HG03196 (cell line): ENCODE data around the gene PNO1.
"Not testable (repeated sequence)": the region's sequence is repeated elsewhere in the genome, so short reads cannot be mapped to it uniquely, and the experiment has no call there.

ENCODE experiments used
- ATAC-seq: cut with Tn5 transposase; IDR thresholded peaks from one replicate; pipeline ENCODE4 v1.9.1; 2021; ENCODE audit not compliant: unreplicated experiment

The PNO1 gene

DNA sequence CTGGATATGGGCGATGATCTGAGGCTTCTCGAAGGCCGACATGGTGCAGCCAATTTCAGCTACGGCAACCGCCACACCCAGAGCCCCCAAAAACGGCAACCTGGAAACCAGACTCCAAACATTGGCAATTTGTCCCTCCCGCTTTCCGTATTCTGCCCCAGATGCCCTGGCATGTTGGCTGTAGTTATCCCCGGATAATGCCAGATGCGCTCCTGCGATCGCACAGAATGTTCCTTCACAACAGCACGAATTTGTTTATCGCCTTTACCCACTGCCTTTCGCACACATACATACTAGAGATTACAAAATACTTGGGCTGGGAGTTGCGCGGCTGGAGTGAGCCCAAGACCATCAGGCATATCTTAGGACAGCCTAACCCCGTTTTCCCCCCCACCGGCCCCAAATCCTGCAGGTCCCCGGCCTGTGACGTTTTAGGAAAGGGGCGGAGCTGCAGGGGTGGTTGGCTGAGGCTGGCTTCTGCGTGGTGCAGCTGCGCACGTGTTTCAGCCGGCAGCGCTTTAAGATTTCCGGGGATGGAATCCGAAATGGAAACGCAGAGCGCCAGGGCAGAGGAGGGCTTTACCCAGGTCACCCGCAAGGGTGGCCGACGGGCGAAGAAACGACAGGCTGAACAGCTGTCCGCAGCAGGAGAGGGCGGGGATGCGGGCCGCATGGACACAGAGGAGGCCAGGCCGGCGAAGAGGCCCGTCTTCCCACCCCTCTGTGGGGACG lies at the start of gene PNO1:
TSS of gene PNO1 (plus strand) at position 487 of the 732 bp plus-strand sequence. CDS start at position 534, 47 bp downstream.
- ATAC-seq = peak; percentile 91

DNA sequence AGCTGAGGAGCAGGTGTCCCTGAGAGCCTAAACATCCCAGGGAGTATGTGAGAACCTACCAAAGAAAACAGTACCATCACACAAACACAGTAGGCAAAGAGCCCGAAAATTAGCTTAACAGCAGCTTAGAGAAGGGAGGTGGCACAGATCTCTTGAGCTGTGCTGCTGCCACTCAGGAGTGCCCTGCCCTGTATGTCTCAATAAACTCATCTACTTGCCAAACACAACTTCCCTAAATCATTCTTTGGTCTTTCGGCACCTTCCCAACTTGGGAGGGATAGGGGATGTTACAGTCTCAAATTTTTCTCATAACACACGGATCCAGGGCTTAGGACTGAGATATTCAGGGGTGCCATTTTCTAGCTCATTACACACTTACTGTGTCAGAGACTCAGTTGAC lies 49.6 kb upstream of the PNO1 start:
- ATAC-seq = no peak

DNA sequence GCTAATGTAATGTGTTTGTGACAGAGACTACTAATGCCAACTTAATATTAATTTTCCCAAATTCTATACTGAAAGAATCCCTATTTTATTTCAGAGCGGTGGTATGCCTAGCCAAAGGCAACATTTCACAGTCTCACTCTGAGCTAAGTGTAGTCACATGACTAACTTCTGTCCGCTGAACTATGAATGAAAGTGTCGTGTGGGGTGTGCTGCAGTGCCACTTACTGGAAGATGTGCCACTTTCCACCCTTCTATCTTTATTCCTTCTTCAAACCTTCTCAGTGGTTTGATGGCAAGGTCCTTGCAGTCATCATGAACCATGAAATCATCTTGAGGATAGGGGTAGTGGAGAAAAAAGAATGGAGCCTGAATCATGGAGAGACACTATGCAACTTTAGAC lies 47.6 kb upstream of the PNO1 start:
- no peak for ATAC-seq

DNA sequence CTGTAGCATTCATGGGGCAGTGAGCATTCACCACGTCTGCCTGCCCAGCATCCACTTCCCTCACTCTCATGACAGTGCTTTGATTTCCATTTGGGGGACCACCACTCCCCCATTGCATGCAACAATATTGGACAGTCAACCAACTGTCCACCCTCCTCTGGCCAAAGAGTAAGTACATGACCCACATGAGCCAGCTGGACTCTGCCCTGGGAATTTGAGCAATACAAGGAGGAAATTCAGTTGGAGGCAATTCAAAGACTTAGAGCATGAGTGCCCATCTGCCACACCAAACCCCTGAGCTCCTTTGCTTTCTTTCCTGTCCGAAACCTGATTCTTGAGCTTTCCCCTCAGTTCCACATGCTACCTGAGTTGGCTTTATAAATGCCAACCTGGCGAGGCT lies 41.7 kb upstream of the PNO1 start:
- no peak for ATAC-seq

- not testable (repeated sequence) for ATAC-seq
Observed at GRCh38 chr2:68117922-68118321, 39.8 kb upstream of the PNO1 start.

- ATAC-seq = no peak
Observed at GRCh38 chr2:68118816-68119215, 38.9 kb upstream of the PNO1 start.

- no peak for ATAC-seq
Observed at GRCh38 chr2:68119504-68119903, 38.2 kb upstream of the PNO1 start.

- no peak for ATAC-seq
Observed at GRCh38 chr2:68121873-68122679, 35.6 kb upstream of the PNO1 start.

DNA sequence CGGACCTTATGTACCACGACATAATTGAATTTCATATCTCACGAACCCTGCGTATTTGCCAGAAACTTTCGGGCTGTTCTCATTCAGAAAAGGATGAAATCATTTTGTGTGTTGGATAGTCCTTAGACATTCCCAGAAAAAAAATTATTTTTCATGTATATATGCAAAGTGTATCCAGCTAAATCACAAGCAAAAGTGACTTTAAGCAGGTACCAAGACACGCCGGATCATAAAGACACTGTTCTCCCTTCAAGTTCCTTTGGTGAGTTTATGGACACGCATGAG lies 35.1 kb upstream of the PNO1 start:
- no peak for ATAC-seq

DNA sequence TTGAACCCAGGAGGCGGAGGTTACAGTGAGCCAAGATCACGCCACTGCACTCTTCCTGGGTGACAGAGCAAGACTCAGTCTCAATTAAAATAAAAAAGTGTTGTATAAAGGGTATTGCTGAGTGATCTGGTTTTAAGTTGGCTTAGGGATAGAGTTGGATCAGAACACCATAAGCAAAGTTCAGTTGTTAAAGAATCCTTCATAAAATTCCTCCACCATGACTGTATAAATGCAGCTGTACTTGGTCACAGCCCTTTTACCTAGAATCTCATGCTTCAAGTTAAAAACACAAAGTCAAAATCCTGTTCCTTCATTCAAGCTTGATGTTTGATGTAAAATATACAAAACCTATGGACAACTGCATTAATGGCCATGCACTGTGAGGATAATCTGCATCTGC lies 33.4 kb upstream of the PNO1 start:
- no peak for ATAC-seq

GRCh38 chr2:68125821-68126220 lies 31.9 kb upstream of the PNO1 start:
- no peak for ATAC-seq

GRCh38 chr2:68126561-68126960 lies 31.1 kb upstream of the PNO1 start:
- no peak for ATAC-seq

- ATAC-seq = no peak
Observed at GRCh38 chr2:68127358-68128242, 30.1 kb upstream of the PNO1 start.

DNA sequence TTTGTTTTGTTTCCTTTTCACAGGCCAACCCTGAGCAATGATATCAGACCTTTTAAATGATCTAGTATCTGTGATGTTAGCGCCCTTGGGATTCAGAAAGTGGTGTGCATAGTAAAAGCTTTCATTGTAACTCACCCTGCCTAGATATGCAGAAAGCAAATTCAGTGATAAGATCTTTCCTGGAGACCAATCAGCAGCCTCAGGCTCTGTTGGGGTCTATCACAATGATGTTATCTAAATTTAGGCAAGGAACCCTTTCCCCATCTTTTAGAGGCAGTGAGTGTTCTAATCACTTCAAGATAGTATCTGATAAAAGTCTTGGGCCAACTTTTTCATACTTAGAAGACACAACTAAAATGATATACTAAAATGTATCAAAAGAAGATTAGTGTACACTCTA lies 23.6 kb upstream of the PNO1 start:
- ATAC-seq = no peak

- ATAC-seq = no peak
Observed at GRCh38 chr2:68134554-68134953, 23.1 kb upstream of the PNO1 start.

- no peak for ATAC-seq
Observed at GRCh38 chr2:68135448-68136320, 22.0 kb upstream of the PNO1 start.

DNA sequence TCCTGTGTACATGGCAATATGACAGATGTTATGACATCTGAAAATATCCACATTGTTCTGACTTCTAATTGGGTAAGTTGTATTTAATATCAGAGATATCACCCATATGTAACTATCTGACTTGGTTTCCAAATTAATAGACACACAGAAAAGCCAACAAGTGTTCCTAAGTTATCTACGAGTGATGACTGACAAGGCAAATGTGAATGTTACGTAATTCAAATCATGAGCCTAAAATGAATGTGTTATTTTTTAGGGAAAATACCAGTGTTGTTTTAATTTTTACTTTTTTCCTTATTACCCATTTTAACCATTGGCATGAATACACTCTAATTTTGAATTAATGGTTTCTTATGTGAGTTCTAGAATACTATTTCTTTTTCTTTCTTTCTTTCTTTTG lies 15.8 kb upstream of the PNO1 start:
- ATAC-seq = no peak

GRCh38 chr2:68151037-68151436 lies 6.7 kb upstream of the PNO1 start:
- ATAC-seq = no peak

DNA sequence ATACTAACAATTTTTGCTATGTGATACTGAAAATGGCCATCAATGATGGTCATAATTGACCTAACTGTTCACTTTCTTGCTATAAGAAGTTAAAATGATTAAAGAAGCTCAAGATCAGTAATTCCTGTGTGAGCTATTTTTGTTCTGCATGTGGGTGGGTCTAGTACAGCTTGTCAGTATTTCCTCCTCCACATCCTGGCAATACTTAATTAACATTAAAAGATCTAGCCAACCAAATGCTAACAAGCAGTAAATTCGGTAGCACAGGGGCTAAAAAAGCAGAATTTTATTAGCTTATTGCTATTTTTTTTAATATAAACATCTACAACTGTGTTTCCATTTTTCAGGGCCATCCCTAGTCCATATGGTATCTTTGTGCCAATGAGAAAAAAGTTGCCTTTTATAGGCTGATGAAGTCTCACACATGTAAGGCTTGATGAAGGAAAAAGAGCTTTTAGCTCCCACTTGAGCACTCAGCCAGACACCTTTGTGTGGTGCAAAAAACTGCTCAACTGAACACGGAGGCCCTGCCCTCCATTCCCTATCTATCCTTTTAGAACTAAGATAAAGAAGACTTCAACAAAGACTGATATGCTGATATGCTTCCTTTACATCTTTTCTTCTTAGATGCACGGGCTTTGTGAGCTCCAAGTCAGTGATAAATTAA lies 4.9 kb upstream of the PNO1 start:
- ATAC-seq = no peak

- ATAC-seq = no peak
Observed at GRCh38 chr2:68155618-68156017, 2.1 kb upstream of the PNO1 start.
